ENCODE data around the gene MINDY4.

Gene MINDY4

GRCh38 chr7:30771174-30771879 lies at the start of gene MINDY4:
Gene MINDY4, plus strand, starts transcription at chr7:30771417. Its CDS starts 77 bp downstream, at chr7:30771494.
- H3K4me3 Mint-ChIP-seq, result peak within 1 kb of the TSS; percentile 80
- H3K9me3 Mint-ChIP-seq, result no peaks in the 10 kb centered on the region
- CTCF ChIA-PET, result interaction anchor here (0.7 kb wide), 1 partner anchor 31 kb away, joined by 3 read pairs; no protein-coding TSS in a partner anchor
- DNase-seq, result peak; percentile 85
- no peaks in the 10 kb centered on the region for H3K36me3 Mint-ChIP-seq
- H3K4me1 Mint-ChIP-seq, result peaks cover 11% of the 10 kb centered on the region
- H3K27ac Mint-ChIP-seq, result peak within 1 kb of the TSS; percentile 77
- H3K27me3 Mint-ChIP-seq, result peaks cover 11% of the 10 kb centered on the region

DNA sequence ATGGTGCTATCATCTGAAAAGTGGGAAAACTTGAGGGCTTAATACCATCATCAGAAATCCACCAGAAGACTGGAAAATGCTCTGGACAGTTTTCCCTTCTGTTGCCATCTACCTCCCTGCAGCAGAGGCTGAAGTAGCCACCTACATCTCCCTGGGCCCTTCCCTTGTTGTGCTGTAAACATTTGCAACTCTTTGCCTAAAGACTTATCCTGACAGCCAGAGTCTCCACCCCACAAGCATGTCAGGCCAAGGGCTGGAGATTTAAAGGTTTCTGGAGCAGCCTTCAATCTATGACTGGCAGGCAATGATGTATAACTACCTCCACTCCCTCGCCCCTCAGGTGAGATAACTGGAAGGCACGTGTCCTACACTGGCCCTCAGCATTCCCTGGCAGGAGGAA lies 49.0 kb upstream of the MINDY4 start:
- Mint-ChIP-seq H3K4me3 (no peak overlapping the region), H3K4me1 (peaks cover 35% of the 10 kb centered on the region), H3K9me3 (peaks cover 36% of the 10 kb centered on the region), H3K36me3 (peaks cover 36% of the 10 kb centered on the region), H3K27ac (no peak overlapping the region), H3K27me3 (no peaks in the 10 kb centered on the region)
- CTCF ChIA-PET, result interaction anchor here (1.2 kb wide), 1 partner anchor 18 kb away, joined by 5 read pairs; no protein-coding TSS in a partner anchor
- no peak for DNase-seq

DNA sequence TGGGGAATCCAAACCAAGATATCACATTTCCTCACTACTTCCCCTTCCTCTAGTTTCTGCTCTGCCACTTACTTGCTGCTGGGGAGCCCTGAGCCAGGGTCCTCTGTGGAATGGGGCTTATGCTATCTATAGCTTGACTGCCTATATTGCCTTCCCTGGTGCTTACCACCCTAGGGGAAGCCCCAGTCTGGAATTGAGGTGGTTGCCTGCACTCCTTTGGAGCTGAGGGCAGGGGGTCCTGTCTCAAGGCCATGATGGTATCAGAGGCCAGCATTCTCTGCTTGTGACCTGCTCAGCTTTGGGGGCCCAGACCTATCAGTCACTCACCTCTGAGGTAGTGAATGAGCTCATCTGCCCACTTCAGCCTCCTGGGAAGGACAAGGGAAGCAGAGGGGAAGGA lies 48.5 kb upstream of the MINDY4 start:
- Mint-ChIP-seq H3K9me3 (peaks cover 33% of the 10 kb centered on the region), H3K27ac (no peak overlapping the region), H3K27me3 (no peaks in the 10 kb centered on the region), H3K36me3 (peaks cover 33% of the 10 kb centered on the region), H3K4me1 (peaks cover 40% of the 10 kb centered on the region), H3K4me3 (no peak overlapping the region)
- no peak for DNase-seq
- CTCF ChIA-PET, result interaction anchor here (1.2 kb wide), 1 partner anchor 17 kb away, joined by 5 read pairs; no protein-coding TSS in a partner anchor

DNA sequence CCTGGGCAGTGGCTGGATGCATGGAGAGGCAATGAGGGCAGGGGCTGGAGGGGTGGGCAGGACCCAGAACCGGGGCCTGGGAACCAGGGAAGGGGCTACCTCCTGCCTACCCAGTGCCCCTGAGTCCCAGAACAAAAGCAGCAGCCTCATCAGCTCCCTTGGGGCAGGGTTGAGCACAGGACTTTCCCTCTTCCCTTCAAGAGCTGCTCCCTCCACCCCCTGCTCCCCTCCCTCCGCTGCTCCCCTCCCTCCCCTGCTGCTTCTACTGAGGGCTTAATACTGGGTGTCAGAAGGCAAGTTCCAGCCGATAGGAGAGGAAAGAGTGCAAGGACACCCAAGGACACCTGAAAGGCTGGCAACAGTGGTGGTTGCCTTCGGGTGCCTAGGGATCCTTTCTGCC lies 47.4 kb upstream of the MINDY4 start:
- peaks cover 23% of the 10 kb centered on the region for H3K9me3 Mint-ChIP-seq
- DNase-seq, result no peak
- H3K4me1 Mint-ChIP-seq, result peaks cover 51% of the 10 kb centered on the region

DNA sequence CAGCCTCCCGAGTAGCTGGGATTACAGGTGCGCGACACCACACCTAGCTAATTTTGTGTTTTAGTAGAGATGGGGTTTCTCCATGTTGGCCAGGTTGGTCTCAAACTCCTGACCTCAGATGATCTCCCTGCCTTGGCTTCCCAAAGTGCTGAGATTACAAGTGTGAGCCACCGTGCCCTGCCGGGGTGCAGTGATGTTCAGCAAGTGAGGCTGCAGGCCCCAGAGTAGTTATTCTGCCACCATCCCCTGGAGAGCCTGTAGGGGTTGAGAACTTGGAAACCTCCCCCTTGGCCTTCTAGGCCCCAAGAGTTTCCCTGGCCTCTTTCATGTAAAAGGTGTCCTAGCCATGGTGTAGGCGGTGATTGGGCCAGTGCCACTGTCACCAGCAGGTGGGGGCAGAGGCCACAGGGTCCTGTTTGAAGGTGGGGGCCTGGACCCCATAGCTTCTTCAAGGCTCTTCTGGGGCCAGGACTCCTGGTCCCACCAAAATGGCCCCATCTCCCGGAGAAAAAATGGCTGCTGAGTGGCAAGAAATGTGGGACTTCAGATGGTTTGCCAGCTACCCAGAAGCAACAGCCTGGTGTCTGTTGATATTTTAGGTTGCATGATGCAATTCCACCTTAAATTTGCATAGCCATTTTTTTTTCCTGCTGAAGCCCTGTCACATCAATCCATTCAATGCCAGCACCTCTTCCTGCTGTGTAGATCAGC lies 44.8 kb upstream of the MINDY4 start:
- H3K27ac Mint-ChIP-seq, result peak overlapping the region; percentile 99
- DNase-seq, result peak; percentile 57
- H3K4me1 Mint-ChIP-seq, result peaks cover 68% of the 10 kb centered on the region
- CTCF ChIA-PET, result interaction anchor here (0.7 to 3.4 kb wide), 4 partner anchors 13 to 439 kb away, joined by 3 to 41 read pairs (median 3); no protein-coding TSS in a partner anchor
- H3K9me3 Mint-ChIP-seq, result peaks cover under 1% of the 10 kb centered on the region
- peak overlapping the region; percentile 81 for H3K4me3 Mint-ChIP-seq
- H3K27me3 Mint-ChIP-seq, result peaks cover 7% of the 10 kb centered on the region
- peaks cover 9% of the 10 kb centered on the region for H3K36me3 Mint-ChIP-seq

More for the DNA sequence above, 47.4 kb upstream of the MINDY4 start:
- CTCF ChIA-PET, result no interaction called here
- Mint-ChIP-seq H3K36me3 (peaks cover 23% of the 10 kb centered on the region), H3K27me3 (no peaks in the 10 kb centered on the region), H3K4me3 (no peak overlapping the region), H3K27ac (no peak overlapping the region)

- CTCF ChIA-PET, result interaction anchor here (0.8 to 3.4 kb wide), 3 partner anchors 12 to 18 kb away, joined by 3 to 41 read pairs (median 3); no protein-coding TSS in a partner anchor
- H3K4me1 Mint-ChIP-seq, result peaks cover 75% of the 10 kb centered on the region
Measured at GRCh38 chr7:30727061-30727945, 43.9 kb upstream of the MINDY4 start.

GRCh38 chr7:30728591-30729100 lies 42.6 kb upstream of the MINDY4 start:
- peaks cover 18% of the 10 kb centered on the region for H3K27me3 Mint-ChIP-seq
- H3K27ac Mint-ChIP-seq, result peak overlapping the region; percentile 99
- peaks cover 71% of the 10 kb centered on the region for H3K4me1 Mint-ChIP-seq
- H3K36me3 Mint-ChIP-seq, result peaks cover 9% of the 10 kb centered on the region
- no peak for DNase-seq
- H3K4me3 Mint-ChIP-seq, result no peak overlapping the region
- CTCF ChIA-PET, result interaction anchor here (3.3 kb wide), 1 partner anchor 11 kb away, joined by 14 read pairs; no protein-coding TSS in a partner anchor
- H3K9me3 Mint-ChIP-seq, result no peaks in the 10 kb centered on the region

More at GRCh38 chr7:30727061-30727945, 43.9 kb upstream of the MINDY4 start:
- H3K27me3 Mint-ChIP-seq, result peaks cover 12% of the 10 kb centered on the region
- peak overlapping the region; percentile 81 for H3K4me3 Mint-ChIP-seq
- H3K27ac Mint-ChIP-seq, result peak overlapping the region; percentile 99
- peaks cover 9% of the 10 kb centered on the region for H3K36me3 Mint-ChIP-seq
- peak; percentile 80 for DNase-seq
- H3K9me3 Mint-ChIP-seq, result no peaks in the 10 kb centered on the region

DNA sequence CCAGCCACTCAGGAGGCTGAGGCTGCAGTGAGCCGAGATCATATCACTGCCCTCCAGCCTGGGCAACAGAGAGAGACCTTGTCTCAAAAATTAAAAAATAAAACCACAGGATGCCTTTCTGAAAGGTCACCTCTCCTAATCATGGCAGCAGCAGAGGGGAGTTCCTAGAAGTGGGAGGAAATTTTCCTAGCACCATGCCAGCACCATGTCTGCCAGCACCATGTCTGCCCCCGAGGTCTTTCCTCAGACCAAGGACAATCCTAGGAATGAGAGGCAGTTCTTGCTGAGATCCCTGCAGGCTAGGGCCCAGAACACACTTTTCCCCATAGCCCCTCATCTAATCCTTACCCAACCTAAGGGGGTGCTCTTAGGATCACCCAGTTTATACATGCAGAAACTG lies 41.6 kb upstream of the MINDY4 start:
- peaks cover 73% of the 10 kb centered on the region for H3K4me1 Mint-ChIP-seq
- CTCF ChIA-PET, result interaction anchor here (1.0 to 3.3 kb wide), 3 partner anchors 10 to 27 kb away, joined by 3 to 14 read pairs (median 7); no protein-coding TSS in a partner anchor
- H3K27me3 Mint-ChIP-seq, result peaks cover 19% of the 10 kb centered on the region
- H3K27ac Mint-ChIP-seq, result no peak overlapping the region
- no peak for DNase-seq
- no peak overlapping the region for H3K4me3 Mint-ChIP-seq
- no peaks in the 10 kb centered on the region for H3K9me3 Mint-ChIP-seq
- peaks cover 6% of the 10 kb centered on the region for H3K36me3 Mint-ChIP-seq

DNA sequence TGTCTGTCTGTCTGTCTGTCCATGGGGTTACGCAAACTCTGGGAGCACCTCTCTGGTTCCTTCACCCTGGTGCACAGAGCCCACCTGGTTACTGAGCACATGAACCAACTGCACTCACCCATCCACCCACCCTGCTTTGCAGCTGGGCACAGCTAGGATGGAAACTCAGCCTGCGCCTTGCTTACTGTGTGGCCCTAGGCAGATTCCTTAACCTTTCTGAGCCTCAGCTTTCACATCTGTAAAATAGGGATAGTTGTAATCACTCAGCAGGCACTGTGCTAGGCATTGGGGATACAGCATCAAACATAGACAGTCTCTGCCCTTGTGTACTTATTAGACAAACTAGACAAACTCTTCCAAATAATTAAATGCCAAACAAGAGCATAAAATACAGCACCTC lies 41.1 kb upstream of the MINDY4 start:
- H3K4me3 Mint-ChIP-seq, result no peak overlapping the region
- H3K36me3 Mint-ChIP-seq, result peaks cover 3% of the 10 kb centered on the region
- peaks cover 19% of the 10 kb centered on the region for H3K27me3 Mint-ChIP-seq
- no peaks in the 10 kb centered on the region for H3K9me3 Mint-ChIP-seq
- peaks cover 73% of the 10 kb centered on the region for H3K4me1 Mint-ChIP-seq
- CTCF ChIA-PET, result interaction anchor here (1.0 to 3.3 kb wide), 3 partner anchors 10 to 28 kb away, joined by 3 to 14 read pairs (median 7); no protein-coding TSS in a partner anchor
- H3K27ac Mint-ChIP-seq, result no peak overlapping the region
- no peak for DNase-seq

DNA sequence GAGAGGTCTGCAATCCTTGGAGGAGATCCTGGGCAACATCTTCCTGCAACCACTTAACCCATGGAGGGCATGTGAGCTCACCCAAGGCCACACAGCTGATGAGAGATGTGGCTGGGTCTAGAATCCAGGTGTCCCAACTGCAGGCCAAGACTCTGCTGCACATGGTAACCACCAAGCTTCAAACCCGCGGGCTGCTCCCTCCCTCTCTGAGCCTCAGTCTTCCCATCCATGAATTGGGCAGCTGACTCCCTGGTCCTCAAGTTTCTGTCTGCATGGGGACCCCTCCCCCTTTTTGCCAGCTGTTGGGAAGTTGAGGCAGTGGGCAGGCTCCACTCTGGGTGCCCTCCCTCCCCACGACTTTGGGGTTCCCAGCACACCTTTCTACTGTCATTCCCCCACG lies 40.2 kb upstream of the MINDY4 start:
- no peak overlapping the region for H3K27ac Mint-ChIP-seq
- H3K36me3 Mint-ChIP-seq, result peaks cover 3% of the 10 kb centered on the region
- peaks cover 19% of the 10 kb centered on the region for H3K27me3 Mint-ChIP-seq
- H3K9me3 Mint-ChIP-seq, result no peaks in the 10 kb centered on the region
- DNase-seq, result no peak
- peaks cover 66% of the 10 kb centered on the region for H3K4me1 Mint-ChIP-seq
- CTCF ChIA-PET, result interaction anchor here (1.0 to 3.3 kb wide), 3 partner anchors 9 to 29 kb away, joined by 3 to 14 read pairs (median 7); no protein-coding TSS in a partner anchor
- no peak overlapping the region for H3K4me3 Mint-ChIP-seq

- Mint-ChIP-seq H3K36me3 (no peaks in the 10 kb centered on the region), H3K9me3 (no peaks in the 10 kb centered on the region), H3K4me1 (peaks cover 60% of the 10 kb centered on the region), H3K27me3 (peaks cover 19% of the 10 kb centered on the region), H3K4me3 (no peak overlapping the region), H3K27ac (no peak overlapping the region)
- CTCF ChIA-PET, result interaction anchor here (3.3 kb wide), 1 partner anchor 8 kb away, joined by 14 read pairs; no protein-coding TSS in a partner anchor
- no peak for DNase-seq
Measured at GRCh38 chr7:30731581-30731980, 39.6 kb upstream of the MINDY4 start.

- CTCF ChIA-PET, result no interaction called here
- Mint-ChIP-seq H3K4me3 (no peak overlapping the region), H3K27me3 (peaks cover 19% of the 10 kb centered on the region), H3K36me3 (no peaks in the 10 kb centered on the region), H3K27ac (peak overlapping the region; percentile 13), H3K4me1 (peaks cover 56% of the 10 kb centered on the region), H3K9me3 (no peaks in the 10 kb centered on the region)
- DNase-seq, result no peak
Measured at GRCh38 chr7:30732606-30733005, 38.6 kb upstream of the MINDY4 start.

DNA sequence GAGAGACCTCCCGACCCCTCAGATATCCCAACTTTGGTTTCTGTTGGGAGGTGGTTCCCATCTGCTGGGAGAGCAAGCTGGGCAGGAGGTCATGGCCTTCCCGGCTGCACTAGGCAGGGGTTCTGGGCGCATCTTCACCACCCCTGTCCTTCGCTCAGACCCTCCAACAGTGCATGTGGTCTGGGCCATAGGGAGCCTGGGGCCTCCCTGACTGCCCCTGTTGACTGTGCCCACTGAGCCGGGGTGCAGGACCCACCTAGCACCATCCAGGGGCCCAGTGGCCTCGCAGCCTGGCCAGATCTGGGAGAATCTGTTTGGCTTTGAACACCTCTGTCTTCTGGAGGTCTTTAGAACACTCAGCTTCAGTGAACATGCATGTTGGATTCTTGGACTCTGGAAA lies 38.0 kb upstream of the MINDY4 start:
- CTCF ChIA-PET, result no interaction called here
- no peak overlapping the region for H3K4me3 Mint-ChIP-seq
- no peak overlapping the region for H3K27ac Mint-ChIP-seq

More for the DNA sequence above, 38.0 kb upstream of the MINDY4 start:
- peaks cover 56% of the 10 kb centered on the region for H3K4me1 Mint-ChIP-seq
- no peaks in the 10 kb centered on the region for H3K36me3 Mint-ChIP-seq
- H3K9me3 Mint-ChIP-seq, result no peaks in the 10 kb centered on the region
- peaks cover 19% of the 10 kb centered on the region for H3K27me3 Mint-ChIP-seq
- DNase-seq, result no peak

Measured in activated naive CD4-positive, alpha-beta T cell treated with anti-CD3 and anti-CD28 coated beads, Interleukin-2, amount 10 ng/mL, durations not matched to agents 7 days and 5 days (primary cell).